CD14-positive monocyte (primary cell): ENCODE measurements around the gene RLBP1. TPM values are rescaled to one million over a fixed set of nuclear protein-coding genes. Genes with fewer than 3 reads are reported as not detected.
"Not testable (repeated sequence)": the region's sequence is repeated elsewhere in the genome, so short reads cannot be mapped to it uniquely, and the experiment has no call there.

Experiments used
- DNase-seq, 3 donors: peaks; one replicate each; pipeline ENCODE4 v3.0.0-alpha.2; 2011 to 2022
- H2AFZ ChIP-seq: 2 replicates; pipeline ENCODE4 v1.6.0; 2012; ENCODE audit warnings: mild to moderate bottlenecking, low read depth, low read length, inconsistent platforms; ENCODE audit not compliant: insufficient read depth, poor library complexity, severe bottlenecking
- H3K27ac ChIP-seq, 2 donors: 1 replicate in 1 of 2; 2 replicates in 1 of 2; pipeline ENCODE4 v1.5.1; 2012 to 2013; ENCODE audit warnings: low read length in 2 of 2, control low read depth in 1 of 2, inconsistent platforms in 1 of 2, low read depth in 1 of 2, mild to moderate bottlenecking in 1 of 2
- H3K27me3 ChIP-seq, 2 donors: one replicate each; pipeline versions ENCODE4 v1.6.0 to v1.6.1; 2011 to 2013; ENCODE audit warnings: low read length in 2 of 2; ENCODE audit not compliant: control insufficient read depth in 2 of 2, insufficient read depth in 2 of 2
- H3K36me3 ChIP-seq, 2 donors: replicated peaks in 1 of 2; 1 replicate in 1 of 2; 2 replicates in 1 of 2; pipeline versions ENCODE4 v1.5.1 to v1.6.1; 2012 to 2013; ENCODE audit warnings: low read length in 2 of 2, control low read depth in 1 of 2, inconsistent platforms in 1 of 2, mild to moderate bottlenecking in 1 of 2; ENCODE audit not compliant: insufficient read depth in 2 of 2, control insufficient read depth in 1 of 2
- H3K4me1 ChIP-seq, 2 donors: 1 replicate in 1 of 2; 2 replicates in 1 of 2; pipeline versions ENCODE4 v1.5.1 to v1.6.1; 2012 to 2013; ENCODE audit warnings: low read length in 2 of 2, control low read depth in 1 of 2, inconsistent platforms in 1 of 2, mild to moderate bottlenecking in 1 of 2, moderate library complexity in 1 of 2; ENCODE audit not compliant: insufficient read depth in 2 of 2, control insufficient read depth in 1 of 2
- H3K4me2 ChIP-seq: replicated peaks from 2 replicates; pipeline ENCODE3; 2012; ENCODE audit warnings: low read length, moderate library complexity, mild to moderate bottlenecking; ENCODE audit not compliant: poor library complexity, severe bottlenecking; ENCODE audit errors: extremely low read depth
- H3K4me3 ChIP-seq, 3 experiments: fragments of 200-600 bp in 1 of 3; sonication (generic) in 1 of 3; replicated peaks in 1 of 3; 1 replicate in 2 of 3; 2 replicates in 1 of 3; pipeline ENCODE4 v1.5.1; 2011 to 2013; ENCODE audit warnings: low read length in 3 of 3, mild to moderate bottlenecking in 3 of 3, control low read depth in 2 of 3, low read depth in 2 of 3, inconsistent platforms in 1 of 3, moderate library complexity in 1 of 3
- H3K79me2 ChIP-seq: 2 replicates; pipeline ENCODE4 v1.6.0; 2012; ENCODE audit warnings: mild to moderate bottlenecking, control low read depth, inconsistent platforms, low read length, moderate library complexity; ENCODE audit not compliant: insufficient read depth
- H3K9ac ChIP-seq: 2 replicates; pipeline ENCODE4 v1.6.0; 2017; ENCODE audit warnings: low read length, mild to moderate bottlenecking; ENCODE audit not compliant: insufficient read depth, poor library complexity, severe bottlenecking
- H3K9me3 ChIP-seq, 2 donors: replicated peaks in 1 of 2; 1 replicate in 1 of 2; 2 replicates in 1 of 2; pipeline versions ENCODE4 v1.5.1 to v1.6.1; 2012 to 2013; ENCODE audit warnings: low read length in 2 of 2, control low read depth in 1 of 2; ENCODE audit not compliant: control insufficient read depth in 1 of 2, insufficient read depth in 1 of 2
- H4K20me1 ChIP-seq: 2 replicates; pipeline ENCODE4 v1.6.0; 2012; ENCODE audit warnings: mild to moderate bottlenecking, low read length, control low read depth, moderate library complexity; ENCODE audit not compliant: insufficient read depth
- H3K27ac Mint-ChIP-seq, 7 donors: one replicate each; pipeline ENCODE4 v1.8.0; 2020; ENCODE audit warnings: mild to moderate bottlenecking in 7 of 7, mixed read lengths in 7 of 7, moderate library complexity in 6 of 7, inconsistent platforms in 2 of 7
- H3K27me3 Mint-ChIP-seq, 3 donors: one replicate each; pipeline ENCODE4 v1.8.0; 2021 to 2022; ENCODE audit warnings: low read depth in 3 of 3, mild to moderate bottlenecking in 3 of 3, mixed read lengths in 3 of 3, moderate library complexity in 3 of 3, inconsistent platforms in 1 of 3
- H3K36me3 Mint-ChIP-seq, 2 donors: one replicate each; pipeline ENCODE4 v1.8.0; 2020; ENCODE audit warnings: mixed read lengths in 2 of 2, inconsistent platforms in 1 of 2, mild to moderate bottlenecking in 1 of 2
- H3K4me1 Mint-ChIP-seq: one replicate; pipeline ENCODE4 v1.8.0; 2020; ENCODE audit warnings: mild to moderate bottlenecking, mixed read lengths
- H3K4me3 Mint-ChIP-seq, 2 donors: one replicate each; pipeline ENCODE4 v1.8.0; 2020; ENCODE audit warnings: mild to moderate bottlenecking in 2 of 2, mixed read lengths in 2 of 2, moderate library complexity in 1 of 2
- H3K9me3 Mint-ChIP-seq, 7 donors: one replicate each; pipeline ENCODE4 v1.8.0; 2020 to 2022; ENCODE audit warnings: mixed read lengths in 7 of 7, mild to moderate bottlenecking in 6 of 7, moderate library complexity in 6 of 7, inconsistent platforms in 2 of 7
- WGBS: methylation state at CpG from one replicate; pipeline ENCODE4 v1.1.5; 2013; ENCODE audit warnings: missing lambda C conversion rate; ENCODE audit not compliant: insufficient coverage; 5-methylcytosine and 5-hydroxymethylcytosine counted together
- intact Hi-C, 2 donors: fragments of 100-400 bp; cut with micrococcal nuclease; formaldehyde crosslinking; loops; one replicate each; pipeline versions ENCODE4 v1.15.0 to v1.15.1; 2023
- polyA minus RNA-seq: library from RNA; depleted of rRNA, polyadenylated mRNA; stranded (reverse); fragments of >200 nt; gene quantifications from 2 replicates; pipeline ENCODE4 v1.2.3, GENCODE V29; 2012
- polyA plus RNA-seq, 3 donors: library from polyadenylated mRNA; depleted of rRNA in 1 of 3; unstranded in 2 of 3; stranded (reverse) in 1 of 3; fragments of 300-500 nt in 2 of 3; fragments of >200 nt in 1 of 3; fragmentation: Illumina TruSeq in 2 of 3; gene quantifications; 1 replicate in 2 of 3; 2 replicates in 1 of 3; pipeline ENCODE4 v1.2.3, GENCODE V29; 2012 to 2021
- total RNA-seq, 12 experiments: library from RNA in 1 of 12; stranded (reverse) in 1 of 12; fragments of 120-200 nt in 1 of 12; gene quantifications; one replicate each; pipeline ENCODE4 v1.2.4 and lab custom pipeline; 2013 to 2026; ENCODE audit warnings: mixed read lengths in 6 of 12, inconsistent platforms in 1 of 12
- TF ChIP-seq, protein P1 (sequence below): fragments of 200-600 bp; IDR thresholded peaks from one replicate; pipeline ENCODE4 v1.8.0; 2022; ENCODE audit warnings: antibody characterized with exemption, mild to moderate bottlenecking

RLBP1 gene
- not detected for total RNA-seq (2013)
- polyA plus RNA-seq, result not detected
- polyA minus RNA-seq, result not detected in 2 replicates
- 0 to 0.75 (median 0) reads per million in 11 experiments for total RNA-seq (lab: John Stamatoyannopoulos, UW)

DNA sequence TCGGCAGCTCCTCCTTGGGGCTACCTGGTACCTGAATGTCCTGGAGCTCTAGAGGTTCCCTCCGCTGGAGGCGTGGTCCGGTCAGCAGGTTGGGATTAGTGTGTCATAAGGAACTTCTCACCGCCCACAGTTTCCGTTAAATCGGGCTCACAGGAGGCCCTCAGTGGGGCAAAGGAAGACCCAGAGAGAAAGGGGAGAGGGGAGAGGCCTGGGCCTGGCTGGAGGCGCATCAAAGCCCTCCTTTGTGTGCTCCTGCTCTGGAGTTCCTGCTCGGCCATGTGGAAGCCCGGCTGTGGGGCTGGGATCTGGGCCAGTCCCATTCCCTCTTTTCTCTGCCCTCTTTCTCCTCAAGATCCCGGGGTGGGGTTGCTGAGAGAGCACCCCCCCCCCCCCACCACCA is at the start of gene RLBP1:
TSS of gene RLBP1 (minus strand) at position 37 of the 400 bp plus-strand sequence. CDS start 2,604 bp downstream, outside the sequence.
- TF ChIP-seq, protein P1, sequence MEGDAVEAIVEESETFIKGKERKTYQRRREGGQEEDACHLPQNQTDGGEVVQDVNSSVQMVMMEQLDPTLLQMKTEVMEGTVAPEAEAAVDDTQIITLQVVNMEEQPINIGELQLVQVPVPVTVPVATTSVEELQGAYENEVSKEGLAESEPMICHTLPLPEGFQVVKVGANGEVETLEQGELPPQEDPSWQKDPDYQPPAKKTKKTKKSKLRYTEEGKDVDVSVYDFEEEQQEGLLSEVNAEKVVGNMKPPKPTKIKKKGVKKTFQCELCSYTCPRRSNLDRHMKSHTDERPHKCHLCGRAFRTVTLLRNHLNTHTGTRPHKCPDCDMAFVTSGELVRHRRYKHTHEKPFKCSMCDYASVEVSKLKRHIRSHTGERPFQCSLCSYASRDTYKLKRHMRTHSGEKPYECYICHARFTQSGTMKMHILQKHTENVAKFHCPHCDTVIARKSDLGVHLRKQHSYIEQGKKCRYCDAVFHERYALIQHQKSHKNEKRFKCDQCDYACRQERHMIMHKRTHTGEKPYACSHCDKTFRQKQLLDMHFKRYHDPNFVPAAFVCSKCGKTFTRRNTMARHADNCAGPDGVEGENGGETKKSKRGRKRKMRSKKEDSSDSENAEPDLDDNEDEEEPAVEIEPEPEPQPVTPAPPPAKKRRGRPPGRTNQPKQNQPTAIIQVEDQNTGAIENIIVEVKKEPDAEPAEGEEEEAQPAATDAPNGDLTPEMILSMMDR, result no peak
- H3K4me2 ChIP-seq, result no peak within 1 kb of the TSS
- no peak within 1 kb of the TSS for H3K27ac ChIP-seq
- no peaks in the 10 kb centered on the region for H3K9me3 Mint-ChIP-seq
- H3K79me2 ChIP-seq, result no peaks in the 10 kb centered on the region
- no peaks in the 10 kb centered on the region for H3K4me1 ChIP-seq
- no peaks in the 10 kb centered on the region for H3K36me3 ChIP-seq
- H2AFZ ChIP-seq, result no peak within 1 kb of the TSS
- H3K4me3 ChIP-seq, result no peak within 1 kb of the TSS
- intact Hi-C loops, result no loop called here
- no peak within 1 kb of the TSS for H3K9ac ChIP-seq
- H3K27me3 ChIP-seq, result no peaks in the 10 kb centered on the region
- no peaks in the 10 kb centered on the region for H4K20me1 ChIP-seq
- no peaks in the 10 kb centered on the region for H3K36me3 Mint-ChIP-seq
- DNase-seq, result no peak
- 75% methylated on average over 6 of the region's 11 CpGs for WGBS
- no peaks in the 10 kb centered on the region for H3K9me3 ChIP-seq
- H3K4me1 Mint-ChIP-seq, result no peaks in the 10 kb centered on the region
- no peak within 1 kb of the TSS for H3K4me3 Mint-ChIP-seq
- no peak within 1 kb of the TSS for H3K27ac Mint-ChIP-seq
- H3K27me3 Mint-ChIP-seq, result peaks cover 2 to 6% (median 6%) of the 10 kb centered on the region in 3 donors

DNA sequence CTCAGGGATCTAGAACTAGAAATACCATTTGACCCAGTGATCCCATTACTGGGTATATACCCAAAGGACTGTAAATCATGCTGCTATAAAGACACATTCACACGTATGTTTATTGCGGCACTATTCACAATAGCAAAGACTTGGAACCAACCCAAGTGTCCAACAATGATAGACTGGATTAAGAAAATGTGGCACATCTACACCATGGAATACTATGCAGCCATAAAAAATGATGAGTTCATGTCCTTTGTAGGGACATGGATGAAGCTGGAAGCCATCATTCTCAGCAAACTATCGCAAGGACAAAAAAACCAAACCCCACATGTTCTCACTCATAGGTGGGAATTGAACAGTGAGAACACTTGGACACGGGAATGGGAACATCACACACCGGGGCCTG is 28.8 kb upstream of the RLBP1 start:
- Mint-ChIP-seq H3K4me1 (peaks cover 12% of the 10 kb centered on the region), H3K36me3 (peaks cover 29 to 46% of the 10 kb centered on the region in 2 donors)
- H3K9ac ChIP-seq, H4K20me1 ChIP-seq, DNase-seq, H3K4me3 ChIP-seq, H3K4me2 ChIP-seq, H3K4me1 ChIP-seq, H3K27ac ChIP-seq, H3K27me3 ChIP-seq, H3K27ac Mint-ChIP-seq, H3K4me3 Mint-ChIP-seq, H3K9me3 ChIP-seq, H2AFZ ChIP-seq, H3K9me3 Mint-ChIP-seq, intact Hi-C loops, H3K27me3 Mint-ChIP-seq: not testable (repeated sequence)
- no CpG with 5 or more reads among the region's 5 CpGs for WGBS
- H3K36me3 ChIP-seq, result peaks cover 9 to 31% of the 10 kb centered on the region in 2 donors
- peaks cover 32% of the 10 kb centered on the region for H3K79me2 ChIP-seq
